PC-3 (cell line): ENCODE results near the gene MAN1B1. TPM values are rescaled to one million over a fixed set of nuclear protein-coding genes. Genes with fewer than 3 reads are reported as not detected.

ENCODE experiments used
- ATAC-seq: fragments of 200-7000 bp; cut with Tn5 transposase; 2 replicates; pipeline ENCODE4 v1.9.1; 2020; ENCODE audit warnings: mild to moderate bottlenecking, moderate library complexity
- BruUV-seq: library from RNA; stranded (reverse); fragments of 400-500 nt; replicated peaks from 2 replicates; lab custom pipeline; 2021; lab: Mats Ljungman, UMichigan
- CTCF ChIA-PET: fragments of 300-600 bp; sonication (Branson Sonifier 250); formaldehyde crosslinking; loops from one replicate; lab custom pipeline; 2022; ENCODE audit warnings: antibody characterized with exemption; lab: Charles Lee
- POLR2A ChIA-PET: fragments of 300-600 bp; sonication (Branson Sonifier 250); formaldehyde crosslinking; loops from one replicate; lab custom pipeline; 2022; ENCODE audit warnings: antibody characterized with exemption; ENCODE audit not compliant: unreplicated experiment; lab: Charles Lee
- DNase-seq: peaks from one replicate; pipeline ENCODE4 v3.0.0-alpha.2; 2015
- H2AFZ ChIP-seq: fragments of 300-600 bp; sonication (generic); 2 replicates; pipeline ENCODE4 v1.6.0; 2016; ENCODE audit warnings: antibody characterized with exemption, low read length
- H3F3A ChIP-seq: fragments of 300-600 bp; sonication (generic); one replicate; pipeline ENCODE4 v1.6.0; 2017; ENCODE audit warnings: antibody characterized with exemption, low read length, control low read depth, mild to moderate bottlenecking; ENCODE audit not compliant: unreplicated experiment
- H3K27ac ChIP-seq: fragments of 300-600 bp; sonication (generic); 2 replicates; pipeline ENCODE4 v1.5.1; 2016; ENCODE audit warnings: mild to moderate bottlenecking, low read length
- H3K27me3 ChIP-seq: fragments of 300-600 bp; sonication (generic); 2 replicates; pipeline ENCODE4 v1.6.1; 2016; ENCODE audit warnings: low read length, mixed read lengths
- H3K36me3 ChIP-seq: fragments of 300-600 bp; sonication (generic); 2 replicates; pipeline ENCODE4 v1.6.1; 2016; ENCODE audit warnings: low read depth, mixed run types, low read length, mixed read lengths
- H3K4me1 ChIP-seq: fragments of 300-600 bp; sonication (generic); 2 replicates; pipeline ENCODE4 v1.5.1; 2016; ENCODE audit warnings: low read length; ENCODE audit not compliant: insufficient read depth
- H3K4me2 ChIP-seq: fragments of 300-600 bp; sonication (generic); 2 replicates; pipeline ENCODE4 v1.6.0; 2016; ENCODE audit warnings: low read length
- H3K4me3 ChIP-seq: fragments of 300-600 bp; sonication (generic); 2 replicates; pipeline ENCODE4 v1.5.1; 2016; ENCODE audit warnings: mild to moderate bottlenecking, low read length, mixed read lengths
- H3K79me2 ChIP-seq: fragments of 300-600 bp; sonication (generic); 2 replicates; pipeline ENCODE4 v1.6.1; 2017; ENCODE audit warnings: low read length, mixed read lengths
- H3K9ac ChIP-seq: fragments of 300-600 bp; sonication (generic); 2 replicates; pipeline ENCODE4 v1.6.0; 2016; ENCODE audit warnings: mild to moderate bottlenecking, low read length
- H3K9me2 ChIP-seq: fragments of 300-600 bp; sonication (generic); replicated peaks from 2 replicates; pipeline ENCODE4 v1.6.1; 2016; ENCODE audit warnings: mixed run types, low read length, mixed read lengths
- H3K9me3 ChIP-seq: fragments of 300-600 bp; sonication (generic); 2 replicates; pipeline ENCODE4 v1.6.1; 2016; ENCODE audit warnings: low read length, mixed read lengths
- H4K20me1 ChIP-seq: fragments of 300-600 bp; sonication (generic); 2 replicates; pipeline ENCODE4 v1.6.1; 2016; ENCODE audit warnings: low read length, mixed read lengths
- EZH2 ChIP-seq: fragments of 300-600 bp; sonication (generic); IDR thresholded peaks from one replicate; pipeline ENCODE4 v1.6.1; 2017; ENCODE audit warnings: antibody characterized with exemption, mild to moderate bottlenecking, low read length; ENCODE audit not compliant: unreplicated experiment
- EZH2phosphoT487 ChIP-seq: fragments of 300-600 bp; sonication (generic); IDR thresholded peaks from 2 replicates; pipeline ENCODE4 v1.6.1; 2018; ENCODE audit warnings: mild to moderate bottlenecking, antibody characterized with exemption, low read length, borderline replicate concordance
- intact Hi-C: fragments of 100-400 bp; cut with micrococcal nuclease; formaldehyde crosslinking; loops from 2 replicates; pipeline ENCODE4 v1.9.0; 2023
- total RNA-seq: library from RNA; depleted of rRNA; stranded (reverse); fragments of >200 nt; gene quantifications from 2 replicates; pipeline ENCODE4 v1.2.3, GENCODE V29; 2014
- TF ChIP-seq, protein P1 (sequence below): fragments of 300-600 bp; sonication (generic); conservative IDR thresholded peaks from 2 replicates; pipeline ENCODE4 v1.5.1; 2017; ENCODE audit warnings: antibody characterized with exemption, low read depth, mild to moderate bottlenecking, low read length

The MAN1B1 gene
- total RNA-seq, 1 experiment from 2014 or later = 65.5 TPM

DNA sequence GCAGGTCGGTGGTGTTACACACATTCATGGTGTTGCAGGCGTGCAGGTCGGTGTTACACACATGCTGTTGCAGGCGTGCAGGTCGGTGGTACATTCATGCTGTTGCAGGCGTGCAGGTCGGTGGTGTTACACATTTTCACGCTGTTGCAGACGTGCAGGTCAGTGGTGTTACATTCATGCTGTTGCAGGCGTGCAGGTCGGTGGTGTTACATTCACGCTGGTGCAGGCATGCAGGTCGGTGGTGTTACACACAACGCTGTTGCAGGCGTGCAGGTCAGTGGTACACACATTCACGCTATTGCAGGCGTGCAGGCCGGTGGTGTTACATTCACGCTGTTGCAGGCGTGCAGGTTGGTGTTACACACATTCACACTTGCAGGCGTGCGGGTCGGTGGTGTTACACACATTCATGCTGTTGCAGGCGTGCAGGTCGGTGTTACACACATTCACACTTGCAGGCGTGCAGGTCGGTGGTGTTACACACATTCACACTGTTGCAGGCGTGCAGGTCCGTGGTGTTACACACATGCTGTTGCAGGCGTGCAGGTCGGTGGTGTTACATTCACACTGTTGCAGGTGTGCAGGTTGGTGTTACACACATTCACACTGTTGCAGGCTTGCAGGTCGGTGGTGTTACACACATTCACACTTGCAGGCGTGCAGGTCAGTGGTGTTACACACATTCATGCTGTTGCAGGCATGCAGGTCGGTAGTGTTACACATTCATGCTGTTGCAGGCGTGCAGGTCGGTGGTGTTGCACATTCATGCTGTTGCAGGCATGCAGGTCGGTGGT lies 16.6 kb downstream of the MAN1B1 start:
- no peaks in the 10 kb centered on the region for H3K9me2 ChIP-seq
- H2AFZ ChIP-seq = no peak overlapping the region
- ChIA-PET POLR2A (no interaction called here), CTCF (interaction anchor here (0.6 kb wide), 1 partner anchor 53 kb away, joined by 7 read pairs; no protein-coding TSS in a partner anchor)
- ATAC-seq (no peak), DNase-seq (no peak)
- no peaks in the 10 kb centered on the region for H3K27me3 ChIP-seq
- H3K4me2 ChIP-seq = no peak overlapping the region
- intact Hi-C loops = no loop called here
- peaks cover 34% of the 10 kb centered on the region for H3K36me3 ChIP-seq
- H3K4me3 ChIP-seq = no peak overlapping the region
- no peaks in the 10 kb centered on the region for H3F3A ChIP-seq
- no TSS peak for BruUV-seq
- no peaks in the 10 kb centered on the region for H4K20me1 ChIP-seq
- H3K27ac ChIP-seq = no peak overlapping the region
- H3K9me3 ChIP-seq = no peaks in the 10 kb centered on the region
- no peaks in the 10 kb centered on the region for H3K4me1 ChIP-seq
- TF ChIP-seq EZH2phosphoT487 (no peak), EZH2 (no peak)
- TF ChIP-seq, protein P1, sequence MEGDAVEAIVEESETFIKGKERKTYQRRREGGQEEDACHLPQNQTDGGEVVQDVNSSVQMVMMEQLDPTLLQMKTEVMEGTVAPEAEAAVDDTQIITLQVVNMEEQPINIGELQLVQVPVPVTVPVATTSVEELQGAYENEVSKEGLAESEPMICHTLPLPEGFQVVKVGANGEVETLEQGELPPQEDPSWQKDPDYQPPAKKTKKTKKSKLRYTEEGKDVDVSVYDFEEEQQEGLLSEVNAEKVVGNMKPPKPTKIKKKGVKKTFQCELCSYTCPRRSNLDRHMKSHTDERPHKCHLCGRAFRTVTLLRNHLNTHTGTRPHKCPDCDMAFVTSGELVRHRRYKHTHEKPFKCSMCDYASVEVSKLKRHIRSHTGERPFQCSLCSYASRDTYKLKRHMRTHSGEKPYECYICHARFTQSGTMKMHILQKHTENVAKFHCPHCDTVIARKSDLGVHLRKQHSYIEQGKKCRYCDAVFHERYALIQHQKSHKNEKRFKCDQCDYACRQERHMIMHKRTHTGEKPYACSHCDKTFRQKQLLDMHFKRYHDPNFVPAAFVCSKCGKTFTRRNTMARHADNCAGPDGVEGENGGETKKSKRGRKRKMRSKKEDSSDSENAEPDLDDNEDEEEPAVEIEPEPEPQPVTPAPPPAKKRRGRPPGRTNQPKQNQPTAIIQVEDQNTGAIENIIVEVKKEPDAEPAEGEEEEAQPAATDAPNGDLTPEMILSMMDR = no peak
- no peak overlapping the region for H3K9ac ChIP-seq
- no peaks in the 10 kb centered on the region for H3K79me2 ChIP-seq

DNA sequence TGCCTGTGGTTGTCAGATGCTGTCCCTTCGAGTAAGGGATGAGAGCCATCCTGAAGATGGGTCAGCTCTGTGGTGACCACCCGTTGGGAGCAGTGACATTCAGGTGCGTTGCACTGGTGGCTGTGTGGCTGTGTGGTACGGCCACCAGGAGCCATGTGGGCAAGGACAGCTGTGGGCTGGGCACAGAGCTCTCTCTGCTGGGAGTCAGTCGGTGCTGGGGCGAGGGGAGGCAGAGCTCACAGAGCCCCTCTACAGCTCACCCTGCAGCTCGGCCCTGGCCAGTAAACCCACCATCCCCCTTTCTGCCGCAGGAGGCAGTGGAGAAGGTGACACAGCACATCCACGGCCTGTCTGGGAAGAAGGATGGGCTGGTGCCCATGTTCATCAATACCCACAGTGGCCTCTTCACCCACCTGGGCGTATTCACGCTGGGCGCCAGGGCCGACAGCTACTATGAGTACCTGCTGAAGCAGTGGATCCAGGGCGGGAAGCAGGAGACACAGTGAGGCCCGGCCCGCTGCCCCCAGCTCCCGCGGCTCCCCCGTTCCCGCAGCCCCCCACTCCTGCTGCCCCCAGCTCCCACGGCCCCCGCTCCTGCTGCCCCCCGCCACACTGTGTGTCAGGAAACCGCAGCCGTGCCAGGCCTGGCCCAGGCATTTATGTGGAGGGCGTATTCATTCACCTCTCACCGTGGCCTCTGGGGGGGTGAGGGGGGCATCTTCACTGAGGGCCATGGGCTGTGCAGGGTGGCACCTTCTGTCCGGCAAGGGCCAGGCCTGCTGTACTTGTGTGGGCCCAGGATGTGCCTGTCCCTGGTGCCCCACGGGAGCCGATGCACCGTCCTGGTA lies 19.3 kb downstream of the MAN1B1 start:
- intact Hi-C loops = no loop called here
- Histone ChIP-seq H3K27me3 (no peaks in the 10 kb centered on the region), H3K4me2 (no peak overlapping the region), H3K79me2 (no peaks in the 10 kb centered on the region), H3K9ac (no peak overlapping the region), H3K9me2 (no peaks in the 10 kb centered on the region), H3F3A (no peaks in the 10 kb centered on the region), H2AFZ (no peak overlapping the region), H4K20me1 (no peaks in the 10 kb centered on the region), H3K9me3 (no peaks in the 10 kb centered on the region), H3K36me3 (peaks cover 30% of the 10 kb centered on the region), H3K4me3 (no peak overlapping the region), H3K4me1 (no peaks in the 10 kb centered on the region), H3K27ac (no peak overlapping the region)
- ATAC-seq = no peak
- no TSS peak for BruUV-seq
- CTCF ChIA-PET = no interaction called here
- POLR2A ChIA-PET = no interaction called here
- no peak for DNase-seq
- TF ChIP-seq EZH2 = no peak
- TF ChIP-seq, protein P1 = no peak
- no peak for TF ChIP-seq EZH2phosphoT487
